B cell (primary cell): ENCODE results near the gene PHACTR1. TPM values are rescaled to one million over a fixed set of nuclear protein-coding genes. Genes with fewer than 3 reads are reported as not detected.

ENCODE experiments used
- ATAC-seq: fragments of 200-7000 bp; cut with Tn5 transposase; one replicate; pipeline ENCODE4 v1.10.0; 2021; ENCODE audit warnings: low read depth, mild to moderate bottlenecking, moderate number of reproducible peaks, moderate library complexity
- CTCF ChIA-PET: fragments of 350-600 bp; sonication (Branson Sonifier 250); formaldehyde crosslinking; loops from one replicate; lab custom pipeline; 2021; ENCODE audit warnings: antibody characterized with exemption, inconsistent platforms; lab: Charles Lee
- POLR2A ChIA-PET: fragments of 350-600 bp; sonication (Branson Sonifier 250); formaldehyde crosslinking; loops from one replicate; lab custom pipeline; 2021; ENCODE audit warnings: antibody characterized with exemption; lab: Charles Lee
- DNase-seq: peaks from one replicate; pipeline ENCODE4 v3.0.0; 2013
- H2AFZ ChIP-seq: 2 replicates; pipeline ENCODE4 v1.6.1; 2012; ENCODE audit warnings: mild to moderate bottlenecking, low read depth, low read length; ENCODE audit not compliant: insufficient read depth, poor library complexity, severe bottlenecking
- H3K27ac ChIP-seq, 2 donors: 1 replicate in 1 of 2; 2 replicates in 1 of 2; pipeline ENCODE4 v1.5.1; 2012 to 2013; ENCODE audit warnings: low read length in 2 of 2, mild to moderate bottlenecking in 2 of 2, moderate library complexity in 1 of 2
- H3K27me3 ChIP-seq, 4 experiments: fragments of 200-600 bp in 1 of 4; sonication (generic) in 1 of 4; replicated peaks in 1 of 4; 1 replicate in 2 of 4; 2 replicates in 2 of 4; pipeline versions ENCODE4 v1.6.1 to v1.7.0; 2013 to 2016; ENCODE audit warnings: low read length in 3 of 4, mild to moderate bottlenecking in 2 of 4, mixed read lengths in 1 of 4, moderate library complexity in 1 of 4; ENCODE audit not compliant: insufficient read depth in 4 of 4, control insufficient read depth in 3 of 4; ENCODE audit errors: control extremely low read depth in 1 of 4
- H3K36me3 ChIP-seq, 2 experiments: replicated peaks in 1 of 2; 1 replicate in 1 of 2; 2 replicates in 1 of 2; pipeline versions ENCODE4 v1.6.1 to v1.7.1; 2013; ENCODE audit warnings: low read length in 1 of 2; ENCODE audit not compliant: insufficient read depth in 2 of 2, control insufficient read depth in 1 of 2; ENCODE audit errors: control extremely low read depth in 1 of 2, extremely low read depth in 1 of 2
- H3K4me1 ChIP-seq, 2 donors: fragments of 200-600 bp in 1 of 2; sonication (generic) in 1 of 2; 1 replicate in 1 of 2; 2 replicates in 1 of 2; pipeline versions ENCODE4 v1.5.1 to v1.6.1; 2013 to 2017; ENCODE audit warnings: low read length in 2 of 2; ENCODE audit not compliant: control insufficient read depth in 2 of 2, insufficient read depth in 2 of 2
- H3K4me2 ChIP-seq: replicated peaks from 2 replicates; pipeline ENCODE3; 2012; ENCODE audit warnings: mild to moderate bottlenecking, low read depth, low read length; ENCODE audit not compliant: poor library complexity, severe bottlenecking
- H3K4me3 ChIP-seq, 5 experiments: fragments of 200-600 bp in 1 of 5; sonication (generic) in 1 of 5; 1 replicate in 3 of 5; 2 replicates in 2 of 5; pipeline versions ENCODE4 v1.5.1 to v1.7.0; 2011 to 2016; ENCODE audit warnings: low read length in 4 of 5, mild to moderate bottlenecking in 4 of 5, low read depth in 2 of 5, control low read depth in 1 of 5, moderate library complexity in 1 of 5; ENCODE audit not compliant: insufficient read depth in 1 of 5; ENCODE audit errors: control extremely low read depth in 1 of 5, extremely low read depth in 1 of 5
- H3K79me2 ChIP-seq: fragments of 200-600 bp; sonication (generic); one replicate; pipeline ENCODE4 v1.6.0; 2016; ENCODE audit warnings: low read length; ENCODE audit not compliant: control insufficient read depth, insufficient read depth
- H3K9ac ChIP-seq: fragments of 200-600 bp; sonication (generic); 2 replicates; pipeline ENCODE4 v1.6.1; 2017; ENCODE audit warnings: mild to moderate bottlenecking, low read length, moderate library complexity
- H3K9me3 ChIP-seq, 3 donors: one replicate each; pipeline versions ENCODE4 v1.6.1 to v1.7.1; 2013; ENCODE audit warnings: low read length in 2 of 3; ENCODE audit not compliant: control insufficient read depth in 2 of 3, insufficient read depth in 1 of 3; ENCODE audit errors: control extremely low read depth in 1 of 3
- H4K20me1 ChIP-seq: 2 replicates; pipeline ENCODE4 v1.6.0; 2012; ENCODE audit warnings: mild to moderate bottlenecking, low read length; ENCODE audit not compliant: insufficient read depth, control insufficient read depth, poor library complexity, severe bottlenecking
- H3K27ac Mint-ChIP-seq: one replicate; pipeline ENCODE4 v1.8.0; 2021; ENCODE audit warnings: mixed read lengths
- H3K27me3 Mint-ChIP-seq: one replicate; pipeline ENCODE4 v1.8.0; 2021; ENCODE audit warnings: mixed read lengths
- H3K4me1 Mint-ChIP-seq: one replicate; pipeline ENCODE4 v1.8.0; 2021; ENCODE audit warnings: mixed read lengths
- H3K4me3 Mint-ChIP-seq: one replicate; pipeline ENCODE4 v1.8.0; 2021; ENCODE audit warnings: mixed read lengths
- H3K9me3 Mint-ChIP-seq: one replicate; pipeline ENCODE4 v1.8.0; 2022; ENCODE audit warnings: mixed read lengths; ENCODE audit not compliant: insufficient read depth
- CTCF ChIP-seq: fragments of 200-600 bp; IDR thresholded peaks from one replicate; pipeline ENCODE4 v1.8.0; 2022; ENCODE audit warnings: antibody characterized with exemption, mild to moderate bottlenecking
- EZH2 ChIP-seq: IDR thresholded peaks from 2 replicates; pipeline ENCODE4 v1.6.1; 2012; ENCODE audit warnings: borderline replicate concordance, low read depth, mild to moderate bottlenecking, moderate library complexity, low read length; ENCODE audit not compliant: insufficient read depth, poor library complexity, severe bottlenecking
- WGBS: methylation state at CpG from one replicate; pipeline ENCODE4 v1.1.5; 2013; ENCODE audit warnings: missing lambda C conversion rate; ENCODE audit not compliant: insufficient coverage; 5-methylcytosine and 5-hydroxymethylcytosine counted together
- intact Hi-C: fragments of 100-400 bp; cut with micrococcal nuclease; formaldehyde crosslinking; loops from one replicate; pipeline ENCODE4 v1.10.0; 2022
- polyA plus RNA-seq: library from polyadenylated mRNA; depleted of rRNA; stranded (reverse); fragments of >200 nt; gene quantifications from 2 replicates; pipeline ENCODE4 v1.2.3, GENCODE V29; 2012
- total RNA-seq, 2 donors: library from RNA; stranded (reverse); fragments of 120-200 nt in 1 of 2; gene quantifications; 1 replicate in 1 of 2; 2 replicates in 1 of 2; pipeline versions ENCODE4 v1.2.3 to v1.2.4, GENCODE V29; 2013 to 2022

PHACTR1 gene
- total and polyA plus RNA-seq, 2 donors (not counting 1 experiment from before 2014, with no cell fraction given) = 30.2 to 129 TPM

DNA sequence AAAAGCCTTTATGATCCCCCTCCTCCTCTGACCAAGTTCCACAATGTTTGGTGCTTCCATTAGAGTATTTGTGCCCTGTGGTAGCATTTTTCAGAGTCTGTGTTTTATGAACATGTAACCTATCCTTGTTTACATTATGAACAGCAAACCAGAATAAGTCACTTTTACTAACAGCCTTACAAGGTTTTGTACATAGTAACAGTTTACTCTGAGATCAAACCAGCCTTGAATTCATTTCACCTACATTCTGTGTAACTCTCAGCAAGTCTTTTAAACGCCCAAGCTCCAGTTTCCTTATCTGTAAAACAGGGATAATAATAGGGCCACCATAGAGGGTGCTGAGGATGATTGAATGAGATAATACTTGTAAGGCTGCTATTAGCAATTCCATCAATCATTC is 175.0 kb downstream of the PHACTR1 start:
- Histone ChIP-seq H4K20me1 (no peaks in the 10 kb centered on the region), H3K27me3 (peaks cover 0 to under 1% (median 0%) of the 10 kb centered on the region in 4 experiments), H3K4me3 (no peak overlapping the region), H3K27ac (no peak overlapping the region), H3K4me2 (no peak overlapping the region), H3K4me1 (peaks cover 0 to 4% of the 10 kb centered on the region in 2 donors), H3K9ac (no peak overlapping the region), H3K79me2 (no peaks in the 10 kb centered on the region), H2AFZ (no peak overlapping the region), H3K36me3 (no peaks in the 10 kb centered on the region), H3K9me3 (peaks cover 2 to 12% (median 7%) of the 10 kb centered on the region in 3 donors)
- ATAC-seq = no peak
- Mint-ChIP-seq H3K27me3 (peaks cover 24% of the 10 kb centered on the region), H3K4me3 (no peak overlapping the region), H3K27ac (no peak overlapping the region), H3K4me1 (peaks cover 4% of the 10 kb centered on the region), H3K9me3 (peaks cover 2% of the 10 kb centered on the region)
- WGBS = no CpG with 5 or more reads among the region's 1 CpG
- intact Hi-C loops = loop anchor here (5.0 kb wide), 1 partner anchor 1304 kb away; no protein-coding TSS in a partner anchor
- POLR2A ChIA-PET = no interaction called here
- TF ChIP-seq CTCF = no peak
- CTCF ChIA-PET = interaction anchor here (0.7 to 1.1 kb wide), 2 partner anchors 439 to 1237 kb away, joined by 3 to 5 read pairs; no protein-coding TSS in a partner anchor
- no peak for DNase-seq

GRCh38 chr6:12892151-12892550 is 175.6 kb downstream of the PHACTR1 start:
- Histone ChIP-seq H4K20me1 (no peaks in the 10 kb centered on the region), H3K36me3 (no peaks in the 10 kb centered on the region), H2AFZ (no peak overlapping the region), H3K4me2 (no peak overlapping the region), H3K4me1 (peaks cover 0 to 4% of the 10 kb centered on the region in 2 donors), H3K79me2 (no peaks in the 10 kb centered on the region), H3K4me3 (no peak overlapping the region), H3K9ac (no peak overlapping the region), H3K9me3 (peaks cover 2 to 12% (median 7%) of the 10 kb centered on the region in 3 donors), H3K27me3 (peaks cover 0 to 3% (median 0%) of the 10 kb centered on the region in 4 experiments), H3K27ac (no peak overlapping the region)
- Mint-ChIP-seq H3K27me3 (peaks cover 20% of the 10 kb centered on the region), H3K4me3 (no peak overlapping the region), H3K4me1 (peaks cover 4% of the 10 kb centered on the region), H3K27ac (no peak overlapping the region), H3K9me3 (peaks cover 2% of the 10 kb centered on the region)
- POLR2A ChIA-PET = no interaction called here
- intact Hi-C loops = loop anchor here (5.0 kb wide), 1 partner anchor 1305 kb away; no protein-coding TSS in a partner anchor
- no CpG with 5 or more reads among the region's 4 CpGs for WGBS
- TF ChIP-seq EZH2 (no peak), CTCF (no peak)
- CTCF ChIA-PET = interaction anchor here (0.7 to 1.1 kb wide), 2 partner anchors 438 to 1238 kb away, joined by 3 to 5 read pairs; no protein-coding TSS in a partner anchor
- DNase-seq = no peak
- no peak for ATAC-seq
